ENCODE measurements around the gene RBM6.

GRCh38 chr3:50008931-50009330 lies 69.0 kb downstream of the RBM6 start:
- TF ChIP-seq CTCF (IDR thresholded peaks at IDR 0.05; ENCODE audit: low read length) (no peak), EZH2phosphoT487 (IDR thresholded peaks at IDR 0.05; ENCODE audit: low read length) (no peak)
